ENCODE measurements around the gene TRIM25.

Gene TRIM25

DNA sequence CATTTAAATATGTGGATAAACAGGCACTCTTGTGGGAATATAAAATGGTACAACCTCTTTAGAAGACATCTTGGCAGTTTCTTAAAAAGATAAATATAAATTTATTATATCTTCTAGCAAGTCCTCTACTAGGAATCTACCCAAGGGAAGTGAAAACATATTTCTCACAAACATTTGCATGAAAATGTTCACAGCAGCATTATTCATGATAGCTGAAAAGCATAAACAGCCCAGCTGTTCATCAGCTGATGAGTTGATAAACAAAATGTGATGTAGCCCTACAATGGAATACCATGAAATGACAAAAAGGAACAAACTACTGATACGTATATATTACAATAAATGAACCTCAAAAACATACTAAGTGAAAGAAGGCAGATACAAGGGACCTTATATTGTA, 67.9 kb downstream of the TRIM25 start:
- H3K4me3 ChIP-seq (ENCODE audit: low read depth, low read length): no peak overlapping the region
- TF ChIP-seq, protein P1, sequence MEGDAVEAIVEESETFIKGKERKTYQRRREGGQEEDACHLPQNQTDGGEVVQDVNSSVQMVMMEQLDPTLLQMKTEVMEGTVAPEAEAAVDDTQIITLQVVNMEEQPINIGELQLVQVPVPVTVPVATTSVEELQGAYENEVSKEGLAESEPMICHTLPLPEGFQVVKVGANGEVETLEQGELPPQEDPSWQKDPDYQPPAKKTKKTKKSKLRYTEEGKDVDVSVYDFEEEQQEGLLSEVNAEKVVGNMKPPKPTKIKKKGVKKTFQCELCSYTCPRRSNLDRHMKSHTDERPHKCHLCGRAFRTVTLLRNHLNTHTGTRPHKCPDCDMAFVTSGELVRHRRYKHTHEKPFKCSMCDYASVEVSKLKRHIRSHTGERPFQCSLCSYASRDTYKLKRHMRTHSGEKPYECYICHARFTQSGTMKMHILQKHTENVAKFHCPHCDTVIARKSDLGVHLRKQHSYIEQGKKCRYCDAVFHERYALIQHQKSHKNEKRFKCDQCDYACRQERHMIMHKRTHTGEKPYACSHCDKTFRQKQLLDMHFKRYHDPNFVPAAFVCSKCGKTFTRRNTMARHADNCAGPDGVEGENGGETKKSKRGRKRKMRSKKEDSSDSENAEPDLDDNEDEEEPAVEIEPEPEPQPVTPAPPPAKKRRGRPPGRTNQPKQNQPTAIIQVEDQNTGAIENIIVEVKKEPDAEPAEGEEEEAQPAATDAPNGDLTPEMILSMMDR (IDR thresholded peaks at IDR 0.05; ENCODE audit: low read depth, low read length): no peak
- in situ Hi-C loops (cut with HindIII; ENCODE audit: low sequenced_read_pairs): no loop called here
- DNase-seq (ENCODE audit: low read depth, low spot score): no peak

- DNase-seq (ENCODE audit: low read depth, low spot score): no peak
- H3K4me3 ChIP-seq (ENCODE audit: low read depth, low read length): no peak overlapping the region
- TF ChIP-seq, protein P1 (IDR thresholded peaks at IDR 0.05; ENCODE audit: low read depth, low read length): no peak
- in situ Hi-C loops (cut with HindIII; ENCODE audit: low sequenced_read_pairs): no loop called here
Observed at GRCh38 chr17:56842577-56842976, 71.3 kb downstream of the TRIM25 start.

DNA sequence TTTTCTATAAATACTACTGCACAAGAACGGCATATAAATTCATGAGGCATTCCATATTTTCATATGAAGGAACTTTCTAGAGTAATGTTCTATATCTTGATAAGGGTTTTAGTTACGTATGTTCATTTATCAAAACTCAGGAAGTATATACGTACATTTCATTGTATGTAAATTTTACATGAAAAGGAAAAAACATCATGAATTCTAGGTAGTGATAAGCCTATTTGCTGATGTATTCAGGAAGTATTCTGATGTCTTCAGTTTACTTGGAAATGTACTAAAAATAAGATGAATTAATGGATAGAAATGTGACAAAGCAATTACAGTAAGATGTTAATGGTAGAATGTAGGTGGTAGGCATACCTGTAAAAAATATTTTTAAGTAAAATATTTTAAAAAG, 75.2 kb downstream of the TRIM25 start:
- no peak for DNase-seq (ENCODE audit: low read depth, low spot score)
- no peak overlapping the region for H3K4me3 ChIP-seq (ENCODE audit: low read depth, low read length)
- in situ Hi-C loops (cut with HindIII; ENCODE audit: low sequenced_read_pairs): no loop called here
- TF ChIP-seq, protein P1 (IDR thresholded peaks at IDR 0.05; ENCODE audit: low read depth, low read length): no peak
